ENCODE results near the gene VEPH1.

Gene VEPH1

GRCh38 chr3:157533298-157534070, 30.3 kb upstream of the VEPH1 start:
- Histone ChIP-seq H3K4me1 (ENCODE audit: control insufficient read depth, insufficient read depth, low read length) (peaks cover 46% of the 10 kb centered on the region), H3K4me2 (ENCODE audit: low read length) (peak overlapping the region; percentile 65)

DNA sequence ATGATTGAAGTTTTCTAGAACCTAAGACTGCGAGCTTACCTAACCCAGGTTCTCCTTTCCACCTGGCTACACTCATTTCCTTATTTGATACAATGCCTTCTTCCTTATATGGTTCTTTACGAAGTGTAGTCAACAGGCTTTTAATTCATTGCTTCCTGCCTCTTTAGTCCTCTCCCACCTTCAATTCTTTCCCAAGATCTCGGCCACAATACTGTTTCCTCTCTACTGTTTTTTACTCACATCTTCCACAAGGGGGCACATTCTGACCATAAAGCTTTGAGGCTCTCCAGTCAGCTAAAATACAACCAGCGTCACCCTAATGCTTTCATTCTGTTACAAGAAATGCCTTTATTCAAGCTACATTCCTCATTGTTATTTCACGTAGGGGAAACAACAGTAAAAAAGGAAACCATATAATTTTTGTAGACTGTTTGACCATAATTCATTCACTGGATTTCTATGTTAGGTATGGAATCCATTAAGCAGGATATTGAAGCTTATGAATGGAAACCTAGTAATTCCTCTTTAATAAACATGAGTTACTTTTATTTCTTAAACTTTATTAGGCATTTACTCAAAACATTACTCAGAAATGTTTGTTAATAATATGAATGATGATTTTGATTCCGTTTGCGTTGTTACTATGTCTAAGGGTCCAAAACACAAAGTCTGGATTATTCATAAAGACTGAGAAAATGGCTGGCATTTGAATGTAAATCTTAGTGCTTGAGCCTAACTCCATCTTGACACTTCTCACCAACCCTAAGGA, 29.5 kb upstream of the VEPH1 start:
- peak overlapping the region; percentile 72 for H3K9ac ChIP-seq (ENCODE audit: low read depth, low read length)
- H3K4me2 ChIP-seq (ENCODE audit: low read length) = peak overlapping the region; percentile 65
- no peaks in the 10 kb centered on the region for H3K27me3 ChIP-seq (ENCODE audit: control insufficient read depth, insufficient read depth, low read length)
- H3K4me3 ChIP-seq (ENCODE audit: low read length) = peak overlapping the region; percentile 58
- no peaks in the 10 kb centered on the region for H3K9me3 ChIP-seq (replicated peaks; ENCODE audit: low read length)
- H3K4me1 ChIP-seq (ENCODE audit: control insufficient read depth, insufficient read depth, low read length) = peaks cover 54% of the 10 kb centered on the region
- no peaks in the 10 kb centered on the region for H3K36me3 ChIP-seq (ENCODE audit: insufficient read depth, low read length)

More at GRCh38 chr3:157533298-157534070, 30.3 kb upstream of the VEPH1 start:
- Histone ChIP-seq H3K4me3 (ENCODE audit: low read length) (peak overlapping the region; percentile 58), H3K9ac (ENCODE audit: low read depth, low read length) (peak overlapping the region; percentile 72), H3K9me3 (replicated peaks; ENCODE audit: low read length) (no peaks in the 10 kb centered on the region), H3K27me3 (ENCODE audit: control insufficient read depth, insufficient read depth, low read length) (no peaks in the 10 kb centered on the region), H3K36me3 (ENCODE audit: insufficient read depth, low read length) (no peaks in the 10 kb centered on the region)

DNA sequence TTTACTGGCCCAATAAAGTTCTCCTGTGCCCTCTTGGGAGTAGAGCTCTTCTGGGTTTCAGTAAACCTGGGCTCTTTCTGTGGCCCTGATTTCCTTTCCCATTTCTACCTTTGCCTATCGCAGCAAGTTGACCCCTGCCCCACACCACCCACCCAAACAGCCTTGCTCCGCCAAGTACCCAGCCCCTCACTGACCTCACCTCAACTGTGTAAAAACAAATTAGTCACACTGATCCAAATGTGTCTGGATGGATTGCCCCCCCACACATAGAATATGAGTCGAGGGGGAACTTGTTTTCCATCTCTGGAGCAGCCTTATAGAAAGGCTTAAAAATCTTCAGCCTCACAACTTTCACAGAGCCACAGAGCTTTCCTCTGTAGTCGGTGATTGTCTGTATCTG, 28.6 kb upstream of the VEPH1 start:
- Histone ChIP-seq H3K4me1 (ENCODE audit: control insufficient read depth, insufficient read depth, low read length) (peaks cover 64% of the 10 kb centered on the region), H3K9me3 (replicated peaks; ENCODE audit: low read length) (no peaks in the 10 kb centered on the region), H3K9ac (ENCODE audit: low read depth, low read length) (peak overlapping the region; percentile 72), H3K27me3 (ENCODE audit: control insufficient read depth, insufficient read depth, low read length) (no peaks in the 10 kb centered on the region), H3K36me3 (ENCODE audit: insufficient read depth, low read length) (no peaks in the 10 kb centered on the region), H3K4me2 (ENCODE audit: low read length) (peak overlapping the region; percentile 65), H3K4me3 (ENCODE audit: low read length) (peak overlapping the region; percentile 29)

- no peaks in the 10 kb centered on the region for H3K27me3 ChIP-seq (ENCODE audit: control insufficient read depth, insufficient read depth, low read length)
- peak overlapping the region; percentile 51 for H3K4me3 ChIP-seq (ENCODE audit: low read length)
- H3K4me1 ChIP-seq (ENCODE audit: control insufficient read depth, insufficient read depth, low read length) = peaks cover 65% of the 10 kb centered on the region
- H3K9ac ChIP-seq (ENCODE audit: low read depth, low read length) = peak overlapping the region; percentile 72
- H3K9me3 ChIP-seq (replicated peaks; ENCODE audit: low read length) = no peaks in the 10 kb centered on the region
- H3K4me2 ChIP-seq (ENCODE audit: low read length) = peak overlapping the region; percentile 65
- H3K36me3 ChIP-seq (ENCODE audit: insufficient read depth, low read length) = no peaks in the 10 kb centered on the region
These were observed 28.1 kb upstream of the VEPH1 start for GRCh38 chr3:157531301-157531660.

GRCh38 chr3:157530637-157531300, 27.6 kb upstream of the VEPH1 start:
- Histone ChIP-seq H3K4me2 (ENCODE audit: low read length) (peak overlapping the region; percentile 65), H3K27me3 (ENCODE audit: control insufficient read depth, insufficient read depth, low read length) (no peaks in the 10 kb centered on the region), H3K4me1 (ENCODE audit: control insufficient read depth, insufficient read depth, low read length) (peaks cover 65% of the 10 kb centered on the region), H3K9me3 (replicated peaks; ENCODE audit: low read length) (no peaks in the 10 kb centered on the region), H3K4me3 (ENCODE audit: low read length) (peak overlapping the region; percentile 51), H3K9ac (ENCODE audit: low read depth, low read length) (peak overlapping the region; percentile 22), H3K36me3 (ENCODE audit: insufficient read depth, low read length) (no peaks in the 10 kb centered on the region)

DNA sequence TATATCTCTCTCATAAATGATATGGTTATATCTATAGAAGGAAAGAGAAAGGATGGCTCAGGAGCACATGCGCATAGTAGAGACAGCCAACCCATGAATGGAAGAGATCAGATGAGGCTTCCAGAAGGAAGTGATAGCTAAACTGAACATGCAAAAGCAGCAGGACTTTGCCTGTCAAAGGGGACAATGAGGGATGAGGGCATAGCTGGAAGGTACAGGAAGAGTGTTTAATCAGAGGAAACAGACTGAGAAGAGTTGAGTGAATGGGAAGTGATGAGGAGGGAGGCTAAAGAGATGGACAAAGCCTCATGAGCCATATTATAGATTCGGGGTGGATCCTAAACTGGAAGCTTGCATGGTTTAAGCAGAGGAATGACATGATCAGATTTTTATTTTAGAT, 26.5 kb upstream of the VEPH1 start:
- H3K4me3 ChIP-seq (ENCODE audit: low read length) = no peak overlapping the region
- H3K9ac ChIP-seq (ENCODE audit: low read depth, low read length) = no peak overlapping the region
- H3K9me3 ChIP-seq (replicated peaks; ENCODE audit: low read length) = no peaks in the 10 kb centered on the region
- H3K4me1 ChIP-seq (ENCODE audit: control insufficient read depth, insufficient read depth, low read length) = peaks cover 65% of the 10 kb centered on the region
- H3K4me2 ChIP-seq (ENCODE audit: low read length) = no peak overlapping the region
- peaks cover 2% of the 10 kb centered on the region for H3K36me3 ChIP-seq (ENCODE audit: insufficient read depth, low read length)
- no peaks in the 10 kb centered on the region for H3K27me3 ChIP-seq (ENCODE audit: control insufficient read depth, insufficient read depth, low read length)

DNA sequence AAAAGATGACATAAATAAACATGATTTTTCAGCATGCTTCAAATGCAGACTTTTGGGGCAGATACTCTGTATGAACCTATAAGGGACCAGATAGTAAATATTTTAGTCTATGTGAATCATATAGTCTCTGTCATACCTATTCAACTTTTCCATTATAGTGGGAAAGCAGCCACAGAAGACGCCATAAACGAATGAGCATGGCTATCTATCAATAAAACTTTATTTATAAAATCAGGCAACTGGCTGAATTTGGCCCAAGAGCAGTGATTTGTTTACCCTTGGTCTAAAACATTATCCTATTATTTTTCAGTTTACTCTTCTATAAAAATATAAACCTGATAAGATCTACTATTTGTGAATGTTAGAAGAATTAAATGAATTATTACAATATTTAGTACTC, 25.9 kb upstream of the VEPH1 start:
- Histone ChIP-seq H3K27me3 (ENCODE audit: control insufficient read depth, insufficient read depth, low read length) (no peaks in the 10 kb centered on the region), H3K9me3 (replicated peaks; ENCODE audit: low read length) (no peaks in the 10 kb centered on the region), H3K4me3 (ENCODE audit: low read length) (no peak overlapping the region), H3K36me3 (ENCODE audit: insufficient read depth, low read length) (peaks cover 3% of the 10 kb centered on the region), H3K9ac (ENCODE audit: low read depth, low read length) (no peak overlapping the region), H3K4me1 (ENCODE audit: control insufficient read depth, insufficient read depth, low read length) (peaks cover 64% of the 10 kb centered on the region), H3K4me2 (ENCODE audit: low read length) (no peak overlapping the region)

GRCh38 chr3:157527131-157527881, 24.1 kb upstream of the VEPH1 start:
- H3K36me3 ChIP-seq (ENCODE audit: insufficient read depth, low read length) = peaks cover 3% of the 10 kb centered on the region
- no peaks in the 10 kb centered on the region for H3K9me3 ChIP-seq (replicated peaks; ENCODE audit: low read length)
- peaks cover 49% of the 10 kb centered on the region for H3K4me1 ChIP-seq (ENCODE audit: control insufficient read depth, insufficient read depth, low read length)
- peak overlapping the region; percentile 15 for H3K4me2 ChIP-seq (ENCODE audit: low read length)
- H3K9ac ChIP-seq (ENCODE audit: low read depth, low read length) = peak overlapping the region; percentile 35
- peak overlapping the region; percentile 10 for H3K4me3 ChIP-seq (ENCODE audit: low read length)
- no peaks in the 10 kb centered on the region for H3K27me3 ChIP-seq (ENCODE audit: control insufficient read depth, insufficient read depth, low read length)

GRCh38 chr3:157526036-157526435, 22.8 kb upstream of the VEPH1 start:
- Histone ChIP-seq H3K4me3 (ENCODE audit: low read length) (no peak overlapping the region), H3K27me3 (ENCODE audit: control insufficient read depth, insufficient read depth, low read length) (no peaks in the 10 kb centered on the region), H3K36me3 (ENCODE audit: insufficient read depth, low read length) (peaks cover 3% of the 10 kb centered on the region), H3K9ac (ENCODE audit: low read depth, low read length) (no peak overlapping the region), H3K4me1 (ENCODE audit: control insufficient read depth, insufficient read depth, low read length) (peaks cover 36% of the 10 kb centered on the region), H3K9me3 (replicated peaks; ENCODE audit: low read length) (no peaks in the 10 kb centered on the region), H3K4me2 (ENCODE audit: low read length) (no peak overlapping the region)

DNA sequence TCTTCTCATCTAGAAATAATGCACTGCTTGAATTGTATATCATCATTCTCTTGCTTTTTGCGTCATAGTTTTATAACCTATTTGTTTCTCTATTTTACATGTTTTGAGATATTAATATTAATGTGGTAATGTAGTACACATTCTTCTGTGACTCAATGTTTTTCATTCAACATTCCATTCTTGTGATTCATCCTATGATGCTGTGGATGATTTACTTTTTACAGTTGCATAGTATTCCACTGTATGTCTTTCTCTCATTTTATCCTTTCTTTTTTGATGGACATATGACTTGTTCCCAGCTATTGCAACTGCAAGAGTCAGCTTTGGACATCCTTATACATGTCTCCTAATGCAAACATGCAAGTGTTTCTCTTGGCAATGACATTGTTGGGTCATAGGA, 20.6 kb upstream of the VEPH1 start:
- no peak overlapping the region for H3K4me2 ChIP-seq (ENCODE audit: low read length)
- H3K9ac ChIP-seq (ENCODE audit: low read depth, low read length) = no peak overlapping the region
- H3K27me3 ChIP-seq (ENCODE audit: control insufficient read depth, insufficient read depth, low read length) = no peaks in the 10 kb centered on the region
- peaks cover 21% of the 10 kb centered on the region for H3K4me1 ChIP-seq (ENCODE audit: control insufficient read depth, insufficient read depth, low read length)
- H3K9me3 ChIP-seq (replicated peaks; ENCODE audit: low read length) = no peaks in the 10 kb centered on the region
- peaks cover 3% of the 10 kb centered on the region for H3K36me3 ChIP-seq (ENCODE audit: insufficient read depth, low read length)
- no peak overlapping the region for H3K4me3 ChIP-seq (ENCODE audit: low read length)

GRCh38 chr3:157522648-157523047, 19.4 kb upstream of the VEPH1 start:
- H3K9me3 ChIP-seq (replicated peaks; ENCODE audit: low read length) = no peaks in the 10 kb centered on the region
- peaks cover 10% of the 10 kb centered on the region for H3K4me1 ChIP-seq (ENCODE audit: control insufficient read depth, insufficient read depth, low read length)
- H3K4me2 ChIP-seq (ENCODE audit: low read length) = no peak overlapping the region
- peaks cover 3% of the 10 kb centered on the region for H3K36me3 ChIP-seq (ENCODE audit: insufficient read depth, low read length)
- no peak overlapping the region for H3K9ac ChIP-seq (ENCODE audit: low read depth, low read length)
- no peak overlapping the region for H3K4me3 ChIP-seq (ENCODE audit: low read length)
- H3K27me3 ChIP-seq (ENCODE audit: control insufficient read depth, insufficient read depth, low read length) = no peaks in the 10 kb centered on the region
